ENCODE measurements around the gene ANKRD30B. TPM values are rescaled to one million over a fixed set of nuclear protein-coding genes. Genes with fewer than 3 reads are reported as not detected.
"Not testable (repeated sequence)": the region's sequence is repeated elsewhere in the genome, so short reads cannot be mapped to it uniquely, and the experiment has no call there.

ANKRD30B gene
- total and polyA plus RNA-seq, 2 donors (not counting 3 experiments of a cell fraction or from before 2014, with no cell fraction given) = not detected

GRCh38 chr18:14866426-14866825 lies 118.5 kb downstream of the ANKRD30B start:
- POLR2A ChIA-PET; H3K27me3 ChIP-seq (ENCODE audit: control insufficient read depth in 2 of 2, insufficient read depth in 2 of 2, low read length in 2 of 2); H3K9ac ChIP-seq (replicated peaks; ENCODE audit: extremely low read depth, insufficient read depth, low read length); H3K4me3 ChIP-seq (replicated peaks in 1 of 3; ENCODE audit: insufficient read depth in 1 of 3, low read depth in 1 of 3, low read length in 3 of 3); DNase-seq (ENCODE audit: low read depth, low spot score); H3K27ac ChIP-seq (ENCODE audit: insufficient read depth, low read depth, low read length); H3K36me3 ChIP-seq (ENCODE audit: control insufficient read depth in 2 of 2, extremely low read depth in 1 of 2, insufficient read depth in 2 of 2, low read length in 2 of 2); H3K9me1 ChIP-seq (replicated peaks; ENCODE audit: control insufficient read depth, extremely low read depth, insufficient read depth, low read length); BruUV-seq (replicated peaks); H4K20me1 ChIP-seq (replicated peaks; ENCODE audit: control insufficient read depth, extremely low read depth, insufficient read depth, low read length); intact Hi-C loops (cut with micrococcal nuclease); dilution Hi-C loops (cut with MboI; ENCODE audit: extremely low pct_ligation_motif_present, low sequenced_read_pairs); H3K4me2 ChIP-seq (ENCODE audit: insufficient read depth, low read length); H3K4me1 ChIP-seq (ENCODE audit: control insufficient read depth, extremely low read depth, insufficient read depth, low read length); H2AFZ ChIP-seq (ENCODE audit: low read depth, low read length); H3K79me2 ChIP-seq (ENCODE audit: control insufficient read depth, insufficient read depth, low read length); FAIRE-seq; CTCF ChIA-PET; H3K9me3 ChIP-seq (replicated peaks; ENCODE audit: control insufficient read depth, insufficient read depth, low read length): not testable (repeated sequence)

DNA sequence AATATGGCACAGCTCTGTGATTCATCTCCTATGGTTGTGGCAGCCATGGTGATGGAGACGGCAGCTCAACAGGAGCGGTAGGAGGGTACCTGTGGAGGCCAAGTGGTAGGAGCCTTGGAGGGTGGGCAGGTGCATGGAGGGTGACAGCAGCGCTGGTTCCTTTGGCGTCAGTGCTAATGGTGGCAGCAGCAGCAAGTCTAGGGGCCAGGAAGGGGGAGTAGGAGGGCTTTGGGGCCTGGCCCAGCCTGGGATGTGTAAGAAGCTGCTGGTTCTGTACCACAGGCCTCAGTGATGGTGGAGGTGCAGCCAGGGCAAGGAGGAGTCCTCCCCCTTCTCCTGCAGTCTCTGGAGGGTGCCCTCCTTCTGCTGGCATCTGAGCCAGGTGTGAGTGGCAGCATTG lies 120.0 kb downstream of the ANKRD30B start:
- CTCF ChIA-PET; H3K4me3 ChIP-seq (replicated peaks in 1 of 3; ENCODE audit: insufficient read depth in 1 of 3, low read depth in 1 of 3, low read length in 3 of 3); H2AFZ ChIP-seq (ENCODE audit: low read depth, low read length); H3K27ac ChIP-seq (ENCODE audit: insufficient read depth, low read depth, low read length); BruUV-seq (replicated peaks); H3K9me3 ChIP-seq (replicated peaks; ENCODE audit: control insufficient read depth, insufficient read depth, low read length); H3K27me3 ChIP-seq (ENCODE audit: control insufficient read depth in 2 of 2, insufficient read depth in 2 of 2, low read length in 2 of 2); H3K4me2 ChIP-seq (ENCODE audit: insufficient read depth, low read length); intact Hi-C loops (cut with micrococcal nuclease); H3K36me3 ChIP-seq (ENCODE audit: control insufficient read depth in 2 of 2, extremely low read depth in 1 of 2, insufficient read depth in 2 of 2, low read length in 2 of 2); H3K4me1 ChIP-seq (ENCODE audit: control insufficient read depth, extremely low read depth, insufficient read depth, low read length); DNase-seq (ENCODE audit: low read depth, low spot score); FAIRE-seq; dilution Hi-C loops (cut with MboI; ENCODE audit: extremely low pct_ligation_motif_present, low sequenced_read_pairs); POLR2A ChIA-PET; H3K9me1 ChIP-seq (replicated peaks; ENCODE audit: control insufficient read depth, extremely low read depth, insufficient read depth, low read length); H3K9ac ChIP-seq (replicated peaks; ENCODE audit: extremely low read depth, insufficient read depth, low read length); H3K79me2 ChIP-seq (ENCODE audit: control insufficient read depth, insufficient read depth, low read length); H4K20me1 ChIP-seq (replicated peaks; ENCODE audit: control insufficient read depth, extremely low read depth, insufficient read depth, low read length): not testable (repeated sequence)

GRCh38 chr18:14868825-14869224 lies 120.9 kb downstream of the ANKRD30B start:
- H3K9ac ChIP-seq (replicated peaks; ENCODE audit: extremely low read depth, insufficient read depth, low read length); H3K9me3 ChIP-seq (replicated peaks; ENCODE audit: control insufficient read depth, insufficient read depth, low read length); CTCF ChIA-PET; DNase-seq (ENCODE audit: low read depth, low spot score); H3K27ac ChIP-seq (ENCODE audit: insufficient read depth, low read depth, low read length); H4K20me1 ChIP-seq (replicated peaks; ENCODE audit: control insufficient read depth, extremely low read depth, insufficient read depth, low read length); H2AFZ ChIP-seq (ENCODE audit: low read depth, low read length); H3K4me2 ChIP-seq (ENCODE audit: insufficient read depth, low read length); H3K79me2 ChIP-seq (ENCODE audit: control insufficient read depth, insufficient read depth, low read length); H3K9me1 ChIP-seq (replicated peaks; ENCODE audit: control insufficient read depth, extremely low read depth, insufficient read depth, low read length); H3K36me3 ChIP-seq (ENCODE audit: control insufficient read depth in 2 of 2, extremely low read depth in 1 of 2, insufficient read depth in 2 of 2, low read length in 2 of 2); BruUV-seq (replicated peaks); H3K4me1 ChIP-seq (ENCODE audit: control insufficient read depth, extremely low read depth, insufficient read depth, low read length); POLR2A ChIA-PET; H3K4me3 ChIP-seq (replicated peaks in 1 of 3; ENCODE audit: insufficient read depth in 1 of 3, low read depth in 1 of 3, low read length in 3 of 3); FAIRE-seq; dilution Hi-C loops (cut with MboI; ENCODE audit: extremely low pct_ligation_motif_present, low sequenced_read_pairs); intact Hi-C loops (cut with micrococcal nuclease); H3K27me3 ChIP-seq (ENCODE audit: control insufficient read depth in 2 of 2, insufficient read depth in 2 of 2, low read length in 2 of 2): not testable (repeated sequence)

- H3K9me3 ChIP-seq (replicated peaks; ENCODE audit: control insufficient read depth, insufficient read depth, low read length); POLR2A ChIA-PET; intact Hi-C loops (cut with micrococcal nuclease): not testable (repeated sequence)
These were observed 130.9 kb downstream of the ANKRD30B start for GRCh38 chr18:14878826-14879225.

More at GRCh38 chr18:14878826-14879225, 130.9 kb downstream of the ANKRD30B start:
- dilution Hi-C loops (cut with MboI; ENCODE audit: extremely low pct_ligation_motif_present, low sequenced_read_pairs); H3K4me3 ChIP-seq (replicated peaks in 1 of 3; ENCODE audit: insufficient read depth in 1 of 3, low read depth in 1 of 3, low read length in 3 of 3); H4K20me1 ChIP-seq (replicated peaks; ENCODE audit: control insufficient read depth, extremely low read depth, insufficient read depth, low read length); H3K36me3 ChIP-seq (ENCODE audit: control insufficient read depth in 2 of 2, extremely low read depth in 1 of 2, insufficient read depth in 2 of 2, low read length in 2 of 2); H3K4me2 ChIP-seq (ENCODE audit: insufficient read depth, low read length); BruUV-seq (replicated peaks); CTCF ChIA-PET; H3K9me1 ChIP-seq (replicated peaks; ENCODE audit: control insufficient read depth, extremely low read depth, insufficient read depth, low read length); H3K27me3 ChIP-seq (ENCODE audit: control insufficient read depth in 2 of 2, insufficient read depth in 2 of 2, low read length in 2 of 2); H2AFZ ChIP-seq (ENCODE audit: low read depth, low read length); H3K79me2 ChIP-seq (ENCODE audit: control insufficient read depth, insufficient read depth, low read length); FAIRE-seq; H3K4me1 ChIP-seq (ENCODE audit: control insufficient read depth, extremely low read depth, insufficient read depth, low read length); H3K9ac ChIP-seq (replicated peaks; ENCODE audit: extremely low read depth, insufficient read depth, low read length); H3K27ac ChIP-seq (ENCODE audit: insufficient read depth, low read depth, low read length); DNase-seq (ENCODE audit: low read depth, low spot score): not testable (repeated sequence)

Data from endothelial cell of umbilical vein (primary cell).